Measurements from ENCODE around the gene GNG12. TPM values are rescaled to one million over a fixed set of nuclear protein-coding genes. Genes with fewer than 3 reads are reported as not detected.

GNG12 gene
- total and polyA plus RNA-seq, 4 donors = 84.9 to 175 (median 110) TPM

GRCh38 chr1:67847466-67847865 is 14.2 kb upstream of the GNG12 start:
- no peak for ATAC-seq (ENCODE audit: low FRiP score)
- H3K36me3 ChIP-seq (ENCODE audit: control insufficient read depth in 1 of 2, insufficient read depth in 2 of 2, low read length in 1 of 2) = no peaks in the 10 kb centered on the region
- DNase-seq = no peak
- no peaks in the 10 kb centered on the region for H3K9me3 ChIP-seq (ENCODE audit: control insufficient read depth, low read length)
- H3K4me3 ChIP-seq (ENCODE audit: low read length in 2 of 2) = no peak overlapping the region
- H3K27ac ChIP-seq (ENCODE audit: low read depth in 1 of 2, low read length in 2 of 2) = no peak overlapping the region
- H3K4me1 ChIP-seq (ENCODE audit: control insufficient read depth in 1 of 2, insufficient read depth in 2 of 2, low read length in 2 of 2) = peaks cover 2 to 13% of the 10 kb centered on the region in 2 donors
- 75 to 85% methylated on average over 2 of the region's 2 CpGs for WGBS, 2 donors
- intact Hi-C loops (cut with DNase I) = loop anchor here in 1 of 2 donors (10.0 kb wide), 1 partner anchor 313 kb away; no protein-coding TSS in a partner anchor
- H3K27me3 ChIP-seq (ENCODE audit: control insufficient read depth in 1 of 2, insufficient read depth in 2 of 2, low read length in 1 of 2) = no peaks in the 10 kb centered on the region

DNA sequence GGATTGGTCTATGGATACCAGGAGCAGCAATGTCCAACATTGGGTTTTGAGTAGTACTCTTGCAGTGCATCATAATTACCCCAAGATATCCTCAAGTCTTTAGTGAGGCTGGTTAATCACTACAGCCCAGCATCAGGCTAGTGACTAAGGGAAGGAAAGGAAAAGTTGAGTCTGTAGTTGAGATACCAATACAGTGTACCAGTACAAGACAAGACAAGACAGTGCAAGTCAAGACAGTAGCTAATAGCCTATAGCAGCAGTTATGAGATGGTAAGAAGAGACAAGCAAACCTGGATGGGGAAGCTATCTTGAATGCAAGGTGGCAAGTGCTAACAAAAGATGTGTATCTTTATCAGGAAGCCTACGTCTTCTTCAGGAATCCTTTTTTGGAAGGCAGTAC is 13.3 kb upstream of the GNG12 start:
- Histone ChIP-seq H3K27ac (ENCODE audit: low read depth in 1 of 2, low read length in 2 of 2) (no peak overlapping the region), H3K4me3 (ENCODE audit: low read length in 2 of 2) (no peak overlapping the region), H3K4me1 (ENCODE audit: control insufficient read depth in 1 of 2, insufficient read depth in 2 of 2, low read length in 2 of 2) (peaks cover 2 to 13% of the 10 kb centered on the region in 2 donors), H3K27me3 (ENCODE audit: control insufficient read depth in 1 of 2, insufficient read depth in 2 of 2, low read length in 1 of 2) (no peaks in the 10 kb centered on the region), H3K9me3 (ENCODE audit: control insufficient read depth, low read length) (no peaks in the 10 kb centered on the region), H3K36me3 (ENCODE audit: control insufficient read depth in 1 of 2, insufficient read depth in 2 of 2, low read length in 1 of 2) (no peaks in the 10 kb centered on the region)
- 93 to 94% methylated on average over 1 of the region's 1 CpG for WGBS, 2 donors
- ATAC-seq (ENCODE audit: low FRiP score) (no peak), DNase-seq (no peak)
- intact Hi-C loops (cut with DNase I) = loop anchor here in 1 of 2 donors (10.0 kb wide), 1 partner anchor 312 kb away; no protein-coding TSS in a partner anchor

- H3K27ac ChIP-seq (ENCODE audit: low read depth in 1 of 2, low read length in 2 of 2) = peak overlapping the region in 1 of 2 donors; percentile 5
- intact Hi-C loops (cut with DNase I) = loop anchor here in 1 of 2 donors (10.0 kb wide), 1 partner anchor 310 kb away; no protein-coding TSS in a partner anchor
Measured at GRCh38 chr1:67844988-67845387, 11.7 kb upstream of the GNG12 start.

DNA sequence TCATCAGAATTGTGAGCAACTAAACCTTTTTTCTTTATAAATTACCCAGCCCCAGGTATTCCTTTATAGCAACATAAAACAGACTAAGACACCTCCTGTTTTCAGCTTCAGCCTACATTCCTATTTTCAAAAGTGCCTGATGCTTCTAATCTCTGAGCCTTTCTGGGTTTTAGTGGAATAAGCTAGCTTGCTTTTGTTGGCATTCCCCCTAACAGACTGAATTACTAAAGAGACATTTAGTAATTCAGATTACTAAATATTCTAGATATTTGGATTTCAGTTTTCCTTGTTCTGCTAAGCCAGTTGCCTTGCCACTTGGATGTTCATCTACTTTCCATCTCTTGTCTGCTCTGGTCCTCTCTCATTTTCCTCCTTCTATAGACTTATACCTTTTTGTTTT is 10.5 kb upstream of the GNG12 start:
- intact Hi-C loops (cut with DNase I) = loop anchor here in 1 of 2 donors (10.0 kb wide), 1 partner anchor 309 kb away; no protein-coding TSS in a partner anchor
- ATAC-seq (ENCODE audit: low FRiP score) (no peak), DNase-seq (no peak)
- Histone ChIP-seq H3K9me3 (ENCODE audit: control insufficient read depth, low read length) (no peaks in the 10 kb centered on the region), H3K4me1 (ENCODE audit: control insufficient read depth in 1 of 2, insufficient read depth in 2 of 2, low read length in 2 of 2) (peaks cover 4 to 19% of the 10 kb centered on the region in 2 donors), H3K27me3 (ENCODE audit: control insufficient read depth in 1 of 2, insufficient read depth in 2 of 2, low read length in 1 of 2) (no peaks in the 10 kb centered on the region), H3K27ac (ENCODE audit: low read depth in 1 of 2, low read length in 2 of 2) (peak overlapping the region; percentile 77 to 82), H3K4me3 (ENCODE audit: low read length in 2 of 2) (no peak overlapping the region), H3K36me3 (ENCODE audit: control insufficient read depth in 1 of 2, insufficient read depth in 2 of 2, low read length in 1 of 2) (no peaks in the 10 kb centered on the region)

More at GRCh38 chr1:67844988-67845387, 11.7 kb upstream of the GNG12 start:
- H3K4me3 ChIP-seq (ENCODE audit: low read length in 2 of 2) = no peak overlapping the region
- no peaks in the 10 kb centered on the region for H3K9me3 ChIP-seq (ENCODE audit: control insufficient read depth, low read length)
- H3K4me1 ChIP-seq (ENCODE audit: control insufficient read depth in 1 of 2, insufficient read depth in 2 of 2, low read length in 2 of 2) = peaks cover 3 to 11% of the 10 kb centered on the region in 2 donors
- DNase-seq (no peak), ATAC-seq (ENCODE audit: low FRiP score) (no peak)
- H3K27me3 ChIP-seq (ENCODE audit: control insufficient read depth in 1 of 2, insufficient read depth in 2 of 2, low read length in 1 of 2) = no peaks in the 10 kb centered on the region
- 85 to 98% methylated on average over 1 of the region's 1 CpG for WGBS, 2 donors
- H3K36me3 ChIP-seq (ENCODE audit: control insufficient read depth in 1 of 2, insufficient read depth in 2 of 2, low read length in 1 of 2) = no peaks in the 10 kb centered on the region

GRCh38 chr1:67843331-67843730 is 10.1 kb upstream of the GNG12 start:
- H3K9me3 ChIP-seq (ENCODE audit: control insufficient read depth, low read length) = no peaks in the 10 kb centered on the region
- H3K27me3 ChIP-seq (ENCODE audit: control insufficient read depth in 1 of 2, insufficient read depth in 2 of 2, low read length in 1 of 2) = no peaks in the 10 kb centered on the region
- no peaks in the 10 kb centered on the region for H3K36me3 ChIP-seq (ENCODE audit: control insufficient read depth in 1 of 2, insufficient read depth in 2 of 2, low read length in 1 of 2)
- ATAC-seq (ENCODE audit: low FRiP score) (no peak), DNase-seq (no peak)
- H3K27ac ChIP-seq (ENCODE audit: low read depth in 1 of 2, low read length in 2 of 2) = peak overlapping the region; percentile 77 to 82
- no peak overlapping the region for H3K4me3 ChIP-seq (ENCODE audit: low read length in 2 of 2)
- intact Hi-C loops (cut with DNase I) = loop anchor here in 1 of 2 donors (10.0 kb wide), 1 partner anchor 309 kb away; no protein-coding TSS in a partner anchor
- H3K4me1 ChIP-seq (ENCODE audit: control insufficient read depth in 1 of 2, insufficient read depth in 2 of 2, low read length in 2 of 2) = peaks cover 4 to 21% of the 10 kb centered on the region in 2 donors
- WGBS, 2 donors = 6 to 8% methylated on average over 1 of the region's 1 CpG

- 0 to 9% methylated on average over 2 of the region's 2 CpGs for WGBS, 2 donors
- Histone ChIP-seq H3K27ac (ENCODE audit: low read depth in 1 of 2, low read length in 2 of 2) (peak overlapping the region in 1 of 2 donors; percentile 80), H3K36me3 (ENCODE audit: control insufficient read depth in 1 of 2, insufficient read depth in 2 of 2, low read length in 1 of 2) (no peaks in the 10 kb centered on the region), H3K4me3 (ENCODE audit: low read length in 2 of 2) (no peak overlapping the region), H3K9me3 (ENCODE audit: control insufficient read depth, low read length) (no peaks in the 10 kb centered on the region), H3K4me1 (ENCODE audit: control insufficient read depth in 1 of 2, insufficient read depth in 2 of 2, low read length in 2 of 2) (peaks cover 4 to 25% of the 10 kb centered on the region in 2 donors), H3K27me3 (ENCODE audit: control insufficient read depth in 1 of 2, insufficient read depth in 2 of 2, low read length in 1 of 2) (no peaks in the 10 kb centered on the region)
- no peak for DNase-seq
- peak; percentile 84 for ATAC-seq (ENCODE audit: low FRiP score)
- intact Hi-C loops (cut with DNase I) = loop anchor here in 1 of 2 donors (10.0 kb wide), 1 partner anchor 306 kb away; no protein-coding TSS in a partner anchor
Measured at GRCh38 chr1:67840449-67840848, 7.2 kb upstream of the GNG12 start.

DNA sequence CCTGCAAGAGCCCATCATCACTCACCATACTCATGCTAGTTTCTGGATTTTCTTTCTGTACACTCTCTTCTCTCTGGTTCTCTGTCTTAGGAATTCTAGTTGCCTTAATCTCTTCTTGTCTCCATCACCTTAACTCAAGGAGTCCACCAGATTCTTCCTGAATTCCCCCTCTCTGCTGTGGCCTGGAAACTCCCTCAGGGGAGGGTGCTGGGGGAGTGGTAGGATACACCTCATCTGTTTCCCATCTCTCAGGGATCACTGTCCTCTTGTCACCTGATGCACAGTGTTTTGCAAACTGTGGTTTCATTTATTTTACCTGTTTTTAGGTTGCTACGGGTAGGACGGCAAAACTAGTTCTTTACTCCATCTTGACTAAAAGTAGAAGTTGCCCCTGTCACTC is 6.6 kb upstream of the GNG12 start:
- intact Hi-C loops (cut with DNase I) = loop anchor here in 1 of 2 donors (10.0 kb wide), 3 partner anchors 135 to 385 kb away; no protein-coding TSS in a partner anchor
- Histone ChIP-seq H3K4me1 (ENCODE audit: control insufficient read depth in 1 of 2, insufficient read depth in 2 of 2, low read length in 2 of 2) (peaks cover 4 to 25% of the 10 kb centered on the region in 2 donors), H3K27ac (ENCODE audit: low read depth in 1 of 2, low read length in 2 of 2) (peak overlapping the region; percentile 51 to 85), H3K36me3 (ENCODE audit: control insufficient read depth in 1 of 2, insufficient read depth in 2 of 2, low read length in 1 of 2) (no peaks in the 10 kb centered on the region), H3K27me3 (ENCODE audit: control insufficient read depth in 1 of 2, insufficient read depth in 2 of 2, low read length in 1 of 2) (no peaks in the 10 kb centered on the region), H3K4me3 (ENCODE audit: low read length in 2 of 2) (no peak overlapping the region), H3K9me3 (ENCODE audit: control insufficient read depth, low read length) (no peaks in the 10 kb centered on the region)
- ATAC-seq (ENCODE audit: low FRiP score) (no peak), DNase-seq (no peak)
- 65 to 73% methylated on average over 2 of the region's 2 CpGs for WGBS, 2 donors

DNA sequence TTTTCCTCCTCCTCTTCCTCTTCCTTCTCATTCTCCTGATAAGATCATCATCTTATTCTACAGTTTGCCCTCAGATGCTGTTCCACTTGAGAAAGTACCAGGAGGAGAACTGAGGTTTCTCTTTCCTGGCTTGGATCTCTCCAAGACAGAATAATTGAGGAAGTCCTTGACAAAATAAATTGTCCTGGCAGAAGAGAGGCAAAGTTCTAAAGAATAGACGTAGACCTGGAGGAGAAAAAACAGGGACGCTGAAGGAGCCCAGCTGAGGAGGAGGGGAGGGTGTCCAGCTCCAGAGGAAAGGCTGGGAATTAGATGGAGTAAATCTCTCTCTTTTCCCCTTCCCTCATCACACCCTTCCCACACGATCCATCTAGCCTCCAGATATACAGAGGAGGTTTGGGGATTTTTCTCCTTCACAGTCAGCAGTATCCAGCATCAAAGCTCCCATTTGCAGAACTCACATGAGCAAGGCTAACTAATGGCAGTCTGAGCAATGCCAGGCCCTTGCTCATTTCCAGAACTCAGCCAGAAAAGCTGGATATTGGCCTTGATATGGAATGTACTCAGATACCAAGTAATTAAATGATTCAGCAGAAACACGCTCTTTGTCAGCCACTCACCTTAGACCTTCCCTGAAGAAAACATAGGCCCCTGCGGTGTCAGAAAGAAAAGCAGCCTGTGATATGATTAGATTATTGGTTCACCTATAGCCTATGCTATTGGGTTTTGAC is 5.1 kb upstream of the GNG12 start:
- Histone ChIP-seq H3K4me1 (ENCODE audit: control insufficient read depth in 1 of 2, insufficient read depth in 2 of 2, low read length in 2 of 2) (peaks cover 4 to 21% of the 10 kb centered on the region in 2 donors), H3K27ac (ENCODE audit: low read depth in 1 of 2, low read length in 2 of 2) (peak overlapping the region; percentile 58 to 91), H3K4me3 (ENCODE audit: low read length in 2 of 2) (no peak overlapping the region), H3K9me3 (ENCODE audit: control insufficient read depth, low read length) (no peaks in the 10 kb centered on the region), H3K36me3 (ENCODE audit: control insufficient read depth in 1 of 2, insufficient read depth in 2 of 2, low read length in 1 of 2) (no peaks in the 10 kb centered on the region), H3K27me3 (ENCODE audit: control insufficient read depth in 1 of 2, insufficient read depth in 2 of 2, low read length in 1 of 2) (no peaks in the 10 kb centered on the region)
- ATAC-seq (ENCODE audit: low FRiP score) = no peak
- 13 to 19% methylated on average over 5 of the region's 5 CpGs for WGBS, 2 donors
- intact Hi-C loops (cut with DNase I) = loop anchor here in 1 of 2 donors (10.0 kb wide), 2 partner anchors 134 to 386 kb away; no protein-coding TSS in a partner anchor
- no peak for DNase-seq
